Mucosa of descending colon (tissue), 3 donors: ENCODE measurements around the gene VAPB. TPM values are rescaled to one million over a fixed set of nuclear protein-coding genes. Genes with fewer than 3 reads are reported as not detected.

Source experiments
- ATAC-seq: fragments of 200-7000 bp; cut with Tn5 transposase; one replicate; pipeline ENCODE4 v1.9.1; 2020; ENCODE audit warnings: mild to moderate bottlenecking, moderate library complexity
- DNase-seq, 3 donors: peaks; one replicate each; pipeline ENCODE4 v3.0.0-alpha.2; 2020
- H3K36me3 ChIP-seq: fragments of 200-600 bp; one replicate; pipeline ENCODE4 v1.8.0; 2021; ENCODE audit warnings: low read depth, mild to moderate bottlenecking
- H3K4me1 ChIP-seq: fragments of 200-600 bp; one replicate; pipeline ENCODE4 v1.8.0; 2021; ENCODE audit warnings: low read depth, mild to moderate bottlenecking
- H3K4me3 ChIP-seq: fragments of 200-600 bp; one replicate; pipeline ENCODE4 v1.8.0; 2021; ENCODE audit warnings: mild to moderate bottlenecking
- H3K9me3 ChIP-seq: fragments of 200-600 bp; one replicate; pipeline ENCODE4 v1.8.0; 2021; ENCODE audit warnings: mild to moderate bottlenecking
- intact Hi-C, 2 donors: fragments of 100-400 bp; cut with DNase I in 1 of 2; cut with micrococcal nuclease in 1 of 2; formaldehyde crosslinking; loops; one replicate each; pipeline versions ENCODE4 v1.11.0 to v1.11.1; 2022; cut with DNase I, micrococcal nuclease
- total RNA-seq, 3 donors: library from RNA; stranded (reverse); fragmentation: NEBNext Ultra II Directional in 2 of 3; extraction: Animal tissue kit (Norgen Biotek cat#: 25700) in 2 of 3; gene quantifications; one replicate each; pipeline versions ENCODE4 v1.2.1 to v1.2.4, GENCODE V29; 2021 to 2023
- TF ChIP-seq, protein P1 (sequence below): fragments of 200-600 bp; IDR thresholded peaks from one replicate; pipeline ENCODE4 v1.8.0; 2022; ENCODE audit warnings: antibody characterized with exemption, mild to moderate bottlenecking
- donor health status: DM: no; HTN: no; CAD: no; lungs with moderate emphysema.
- donor health status: DM: no; HTN: no; CAD: no.
- donor health status: DM: no; HTN: yes; CAD: no.

VAPB gene
- total RNA-seq, 3 donors from 2014 or later = 52.5 to 74.6 (median 58.8) TPM

DNA sequence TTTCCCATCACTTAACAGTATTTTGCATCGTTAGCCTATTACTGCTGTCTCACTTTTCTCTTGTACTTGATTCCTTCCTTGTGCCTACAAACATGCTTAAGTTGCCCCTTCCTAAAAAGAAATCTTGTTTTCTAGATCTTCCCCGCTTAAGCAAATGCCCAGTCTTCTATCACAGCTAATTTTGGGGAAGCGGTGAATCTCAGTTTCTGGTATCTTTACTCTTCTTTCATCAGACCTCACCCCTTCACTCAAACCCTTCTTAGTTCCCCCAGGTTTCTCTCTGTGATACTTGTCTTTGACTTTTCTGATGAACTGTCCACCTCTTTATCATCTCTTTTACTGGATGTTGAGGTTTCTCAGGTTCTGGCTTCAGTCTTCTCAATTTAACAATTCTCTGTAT, 14.2 kb downstream of the VAPB start:
- Histone ChIP-seq H3K4me3 (no peak overlapping the region), H3K4me1 (peaks cover 4% of the 10 kb centered on the region), H3K36me3 (no peaks in the 10 kb centered on the region), H3K9me3 (no peaks in the 10 kb centered on the region)
- ATAC-seq (no peak), DNase-seq (no peak)
- intact Hi-C loops = no loop called here
- TF ChIP-seq, protein P1, sequence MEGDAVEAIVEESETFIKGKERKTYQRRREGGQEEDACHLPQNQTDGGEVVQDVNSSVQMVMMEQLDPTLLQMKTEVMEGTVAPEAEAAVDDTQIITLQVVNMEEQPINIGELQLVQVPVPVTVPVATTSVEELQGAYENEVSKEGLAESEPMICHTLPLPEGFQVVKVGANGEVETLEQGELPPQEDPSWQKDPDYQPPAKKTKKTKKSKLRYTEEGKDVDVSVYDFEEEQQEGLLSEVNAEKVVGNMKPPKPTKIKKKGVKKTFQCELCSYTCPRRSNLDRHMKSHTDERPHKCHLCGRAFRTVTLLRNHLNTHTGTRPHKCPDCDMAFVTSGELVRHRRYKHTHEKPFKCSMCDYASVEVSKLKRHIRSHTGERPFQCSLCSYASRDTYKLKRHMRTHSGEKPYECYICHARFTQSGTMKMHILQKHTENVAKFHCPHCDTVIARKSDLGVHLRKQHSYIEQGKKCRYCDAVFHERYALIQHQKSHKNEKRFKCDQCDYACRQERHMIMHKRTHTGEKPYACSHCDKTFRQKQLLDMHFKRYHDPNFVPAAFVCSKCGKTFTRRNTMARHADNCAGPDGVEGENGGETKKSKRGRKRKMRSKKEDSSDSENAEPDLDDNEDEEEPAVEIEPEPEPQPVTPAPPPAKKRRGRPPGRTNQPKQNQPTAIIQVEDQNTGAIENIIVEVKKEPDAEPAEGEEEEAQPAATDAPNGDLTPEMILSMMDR = no peak

DNA sequence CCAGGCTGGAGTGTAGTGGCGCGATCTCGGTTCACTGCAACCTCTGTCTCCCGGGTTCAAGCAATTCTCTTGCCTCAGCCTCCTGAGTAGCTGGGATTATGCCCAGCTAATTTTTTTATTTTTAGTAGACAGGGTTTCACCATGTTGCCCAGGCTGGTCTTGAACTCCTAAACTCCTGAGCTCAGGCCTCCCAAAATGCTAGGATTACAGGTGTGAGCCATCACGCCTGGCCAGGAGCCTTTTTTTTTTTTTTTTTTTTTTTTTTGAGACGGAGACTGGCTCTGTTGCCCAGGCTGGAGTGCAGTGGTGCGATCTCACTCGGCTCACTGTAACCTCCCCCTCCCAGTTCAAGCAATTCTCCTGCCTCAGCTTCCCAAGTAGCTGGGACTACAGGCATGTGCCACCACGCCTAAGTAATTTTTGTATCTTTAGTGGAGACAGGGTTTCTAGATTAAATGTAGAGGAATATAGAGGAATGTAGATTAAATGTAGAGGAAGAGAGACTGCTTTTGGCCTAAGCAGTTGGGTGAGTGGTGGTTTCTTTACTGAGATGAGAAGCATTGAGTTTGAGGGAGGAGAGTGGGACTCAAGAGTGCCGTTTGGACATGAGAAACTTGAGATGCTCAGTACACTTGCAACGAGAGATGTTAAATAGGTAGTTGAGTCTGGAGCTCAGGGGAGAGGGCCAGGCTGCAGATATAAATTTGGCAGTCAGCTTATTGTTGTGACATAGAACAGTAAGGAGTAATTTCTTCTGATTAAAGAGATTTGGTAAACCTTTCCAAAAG, 16.7 kb downstream of the VAPB start:
- Histone ChIP-seq H3K4me3 (no peak overlapping the region), H3K9me3 (no peaks in the 10 kb centered on the region), H3K36me3 (no peaks in the 10 kb centered on the region), H3K4me1 (peaks cover 10% of the 10 kb centered on the region)
- DNase-seq (no peak), ATAC-seq (no peak)
- intact Hi-C loops = no loop called here
- TF ChIP-seq, protein P1 = no peak

DNA sequence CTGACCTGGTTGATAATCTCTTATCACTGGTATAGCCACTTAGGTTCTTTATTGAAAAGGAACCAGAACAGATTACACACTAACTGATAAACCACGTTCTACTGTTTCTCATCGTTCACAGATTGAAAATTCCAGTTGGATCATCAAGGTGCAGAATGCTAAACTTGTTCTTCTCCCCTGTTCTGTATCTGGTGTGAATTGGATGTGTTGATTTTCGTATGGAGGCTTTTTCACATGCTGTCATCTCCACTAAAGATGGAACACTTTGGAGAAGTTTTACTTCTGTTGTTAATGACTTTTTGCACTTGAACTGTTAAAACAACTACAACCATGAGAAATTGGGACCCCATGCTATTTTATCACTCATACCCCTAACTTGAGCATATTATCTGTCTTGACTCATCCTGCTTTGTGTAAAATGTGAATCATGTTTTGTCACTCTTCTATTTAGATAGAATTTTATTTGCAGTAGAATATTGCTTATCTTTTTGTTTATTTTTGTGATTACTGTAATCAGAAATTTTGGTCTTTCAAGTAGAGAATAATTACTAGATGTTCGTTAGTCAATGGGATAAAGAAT, 17.5 kb downstream of the VAPB start:
- Histone ChIP-seq H3K9me3 (no peaks in the 10 kb centered on the region), H3K36me3 (no peaks in the 10 kb centered on the region), H3K4me3 (no peak overlapping the region), H3K4me1 (peaks cover 10% of the 10 kb centered on the region)
- ATAC-seq = no peak
- TF ChIP-seq, protein P1 = no peak
- intact Hi-C loops = no loop called here
- no peak for DNase-seq

DNA sequence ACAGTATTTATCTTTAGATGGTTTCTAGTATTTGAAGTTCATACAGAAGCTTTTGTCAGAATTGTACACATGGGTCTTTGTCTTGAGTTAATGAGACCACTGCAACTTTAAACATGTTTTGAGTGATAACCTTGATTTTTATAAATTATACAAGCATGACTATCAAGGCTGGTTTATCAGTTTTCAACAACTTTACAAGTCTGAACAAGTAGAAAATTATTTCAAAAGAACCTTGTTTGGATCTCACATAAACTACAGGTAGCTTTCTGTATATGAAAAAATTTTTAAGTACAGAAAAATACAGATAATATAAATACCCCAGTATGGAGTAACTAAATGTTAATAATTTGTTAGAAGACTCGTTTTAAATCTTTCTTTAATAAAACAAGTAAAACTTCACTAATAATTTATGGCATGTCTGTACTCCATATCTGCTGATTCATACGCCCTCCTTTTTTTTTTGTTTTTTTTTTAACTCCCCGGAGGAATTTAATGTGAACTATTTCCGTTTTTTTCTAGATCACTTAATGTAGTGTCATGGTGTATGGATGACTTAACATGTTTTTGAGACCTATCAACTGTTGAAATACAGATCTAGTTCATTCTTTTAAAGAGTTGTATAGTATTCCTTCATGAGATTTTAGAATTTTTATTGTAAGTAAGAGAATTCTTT, 18.3 kb downstream of the VAPB start:
- TF ChIP-seq, protein P1 = no peak
- DNase-seq = no peak

DNA sequence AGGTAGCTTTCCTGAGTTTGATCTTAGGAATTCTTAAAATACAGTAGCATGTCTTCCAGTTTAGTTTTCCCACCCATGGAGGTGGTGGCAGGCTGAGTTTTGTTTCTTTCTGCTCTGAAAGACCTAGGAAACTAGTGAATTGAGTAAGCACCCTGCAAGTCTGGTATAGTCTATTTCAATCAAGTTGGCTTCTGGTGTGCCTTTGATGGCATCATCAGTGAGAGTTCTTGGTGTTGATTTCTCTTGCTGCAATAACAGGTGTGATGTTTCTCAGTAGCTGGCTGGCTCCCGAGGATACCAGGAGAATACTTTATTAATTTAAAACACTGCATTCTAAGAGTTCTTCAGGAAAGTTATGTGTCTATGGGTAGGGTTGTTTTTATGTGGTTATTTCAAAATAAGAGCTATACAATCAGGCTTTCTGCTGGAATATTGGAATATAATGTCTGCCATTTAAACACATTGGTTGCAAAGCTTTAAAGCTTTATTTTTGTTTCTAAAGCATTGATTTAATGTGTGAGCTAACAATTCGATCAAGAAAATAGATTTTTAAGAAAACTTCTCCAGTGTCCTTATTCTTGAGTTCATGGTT, 19.0 kb downstream of the VAPB start:
- peaks cover 10% of the 10 kb centered on the region for H3K4me1 ChIP-seq
- no peak for DNase-seq
- no peaks in the 10 kb centered on the region for H3K9me3 ChIP-seq
- H3K36me3 ChIP-seq = no peaks in the 10 kb centered on the region
- ATAC-seq = peak; percentile 36
- TF ChIP-seq, protein P1 = no peak
- no peak overlapping the region for H3K4me3 ChIP-seq
- intact Hi-C loops = no loop called here

More for the DNA sequence above, 18.3 kb downstream of the VAPB start:
- Histone ChIP-seq H3K4me1 (peaks cover 10% of the 10 kb centered on the region), H3K9me3 (no peaks in the 10 kb centered on the region), H3K36me3 (no peaks in the 10 kb centered on the region), H3K4me3 (no peak overlapping the region)
- intact Hi-C loops = no loop called here
- ATAC-seq = no peak
